GM19452 (cell line): Measurements from ENCODE around the gene DHRS4L2.

Source experiments
- ATAC-seq: cut with Tn5 transposase; IDR thresholded peaks from one replicate; pipeline ENCODE4 v1.9.1; 2021; ENCODE audit not compliant: unreplicated experiment

DHRS4L2 gene

DNA sequence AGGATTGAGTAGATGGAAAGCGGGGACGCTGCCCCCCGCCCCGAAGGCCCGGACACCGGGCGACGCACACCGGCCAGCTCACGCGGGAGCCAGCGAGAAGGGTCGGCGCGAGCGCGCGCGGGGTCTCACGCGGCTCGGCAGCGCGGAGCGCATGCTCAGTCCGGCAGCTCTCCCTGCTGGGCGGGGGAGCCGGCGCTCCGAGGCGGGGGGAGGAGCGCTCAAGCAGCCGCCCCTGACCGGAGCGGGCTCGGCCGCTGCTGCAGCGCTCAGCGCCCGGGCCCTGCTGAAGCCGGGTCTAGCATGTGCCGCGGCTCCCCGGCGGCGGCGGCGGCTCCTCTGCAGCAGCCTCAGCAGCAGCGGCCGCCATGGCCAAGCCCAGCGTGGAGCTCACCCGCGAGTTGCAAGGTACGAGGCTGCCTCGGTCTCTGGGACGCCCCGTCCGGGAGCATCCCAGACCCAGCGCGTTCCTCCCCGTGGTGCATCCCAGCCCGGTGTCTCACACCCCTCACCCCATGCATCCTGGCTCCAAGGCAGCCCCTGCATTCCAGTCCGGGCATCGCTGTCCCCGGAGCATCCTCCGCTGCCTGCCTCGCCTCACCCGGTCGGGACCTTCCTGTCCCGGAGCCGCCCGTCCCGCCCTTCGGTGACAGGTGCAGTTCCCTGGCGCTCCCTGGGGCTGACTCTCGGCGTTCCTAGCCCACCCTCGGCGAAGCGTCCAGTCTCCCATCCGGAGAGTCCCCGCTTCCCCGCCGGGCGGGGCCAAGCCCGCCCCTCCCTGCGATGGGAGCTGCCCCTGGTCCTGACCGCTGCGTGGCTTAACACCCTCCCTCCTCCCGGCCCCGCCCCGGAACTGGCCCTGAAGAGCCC, 63.3 kb downstream of the DHRS4L2 start, which contains the start of gene CARMIL3:
Gene CARMIL3 (plus strand): TSS at position 221 of the 867 bp plus-strand sequence. CDS start 145 bp downstream, at position 366.
- ATAC-seq, result peak; percentile 73

DNA sequence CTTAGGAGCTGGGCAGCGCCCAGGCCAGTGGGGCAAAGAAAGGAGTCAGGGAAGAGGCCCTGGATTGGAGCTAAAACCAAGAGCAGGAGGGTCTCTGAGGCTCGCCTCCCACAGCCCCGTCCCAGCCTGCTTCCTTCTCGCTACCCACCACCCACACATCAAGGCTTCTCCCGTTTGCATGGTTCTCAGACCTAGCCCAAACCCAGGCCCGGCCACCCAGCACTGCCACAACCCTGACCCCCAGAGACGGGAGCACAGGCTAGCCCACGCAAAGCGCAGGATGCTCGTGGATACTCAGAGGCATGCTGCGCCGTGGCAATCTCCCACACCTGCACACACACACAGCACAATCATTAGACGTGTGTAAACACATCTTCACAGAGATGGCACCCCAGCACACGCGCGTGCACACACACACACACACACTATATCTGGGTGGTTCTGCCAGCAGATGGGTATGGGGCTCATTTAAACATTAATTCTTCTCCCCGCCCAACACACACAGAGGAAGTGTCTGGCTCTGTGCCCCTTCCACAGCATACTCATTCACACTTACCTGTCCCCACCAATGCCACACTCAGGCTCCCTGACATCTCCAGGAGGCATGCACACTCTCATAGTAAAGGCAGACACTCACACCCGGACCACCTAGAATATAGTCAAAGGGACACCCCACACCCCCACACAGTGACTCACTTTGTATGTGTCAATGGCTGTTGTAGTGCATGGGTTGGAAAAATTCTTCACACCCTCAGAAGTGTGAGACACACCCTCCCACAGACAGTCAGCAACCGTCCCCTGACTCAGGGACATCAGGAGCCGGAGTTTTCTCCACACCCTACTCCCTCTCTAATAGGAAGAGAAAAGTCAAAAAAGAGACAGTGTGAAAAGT, 64.2 kb downstream of the DHRS4L2 start:
- no peak for ATAC-seq

- no peak for ATAC-seq
These were observed 65.0 kb downstream of the DHRS4L2 start for GRCh38 chr14:24053548-24054323.

DNA sequence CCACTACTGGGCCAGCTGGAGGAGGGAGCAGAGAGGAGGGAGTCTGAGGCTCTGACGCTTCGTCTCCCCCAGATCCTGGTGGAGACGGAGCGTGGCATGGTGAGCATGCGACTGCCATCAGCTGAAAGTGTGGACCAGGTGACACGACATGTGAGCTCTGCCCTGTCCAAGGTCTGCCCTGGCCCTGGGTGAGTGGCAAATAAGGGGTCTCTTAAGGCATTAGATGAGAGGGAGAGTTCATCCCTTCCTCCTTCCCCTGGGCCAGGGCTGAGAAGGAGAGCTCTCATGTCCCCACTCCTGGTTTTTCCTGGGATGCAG, 65.6 kb downstream of the DHRS4L2 start:
- ATAC-seq, result no peak

GRCh38 chr14:24054646-24055045, 65.9 kb downstream of the DHRS4L2 start:
- ATAC-seq, result no peak
